Measurements from ENCODE around the gene CPA2.

DNA sequence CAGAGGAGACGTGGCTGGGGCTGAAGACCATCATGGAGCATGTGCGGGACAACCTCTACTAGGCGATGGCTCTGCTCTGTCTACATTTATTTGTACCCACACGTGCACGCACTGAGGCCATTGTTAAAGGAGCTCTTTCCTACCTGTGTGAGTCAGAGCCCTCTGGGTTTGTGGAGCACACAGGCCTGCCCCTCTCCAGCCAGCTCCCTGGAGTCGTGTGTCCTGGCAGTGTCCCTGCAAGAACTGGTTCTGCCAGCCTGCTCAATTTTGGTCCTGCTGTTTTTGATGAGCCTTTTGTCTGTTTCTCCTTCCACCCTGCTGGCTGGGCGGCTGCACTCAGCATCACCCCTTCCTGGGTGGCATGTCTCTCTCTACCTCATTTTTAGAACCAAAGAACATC, 56.0 kb downstream of the CPA2 start:
- no peak for TF ChIP-seq EHMT2 (IDR thresholded peaks at IDR 0.05; ENCODE audit: low read depth)
- TF ChIP-seq ZC3H11A (IDR thresholded peaks at IDR 0.05), result no peak
- TF ChIP-seq POLR2A (IDR thresholded peaks at IDR 0.05; ENCODE audit: low read length), result no peak
- no peak for TF ChIP-seq CHD4 (IDR thresholded peaks at IDR 0.05; ENCODE audit: borderline replicate concordance)
- no peak for TF ChIP-seq HDAC2 (IDR thresholded peaks at IDR 0.05)

Data from A549 (cell line).